Small intestine (tissue), 7 donors: Measurements from ENCODE around the gene IGLON5. TPM values are rescaled to one million over a fixed set of nuclear protein-coding genes. Genes with fewer than 3 reads are reported as not detected.

ENCODE experiments used
- DNase-seq, 2 donors: peaks; one replicate each; pipeline versions ENCODE4 v3.0.0 to v3.0.0-alpha.2; 2013
- FAIRE-seq: peaks from 2 replicates; lab custom pipeline; 2012; peaks lifted over from hg19 to GRCh38; lab: Jason Lieb, UNC
- H3K27ac ChIP-seq, 3 donors: one replicate each; pipeline ENCODE4 v1.5.1; 2013; ENCODE audit warnings: low read length in 2 of 3, mild to moderate bottlenecking in 2 of 3, control low read depth in 1 of 3, inconsistent platforms in 1 of 3, low read depth in 1 of 3, moderate library complexity in 1 of 3
- H3K27me3 ChIP-seq, 3 donors: one replicate each; pipeline ENCODE4 v1.6.1; 2013; ENCODE audit warnings: low read length in 3 of 3, inconsistent platforms in 1 of 3; ENCODE audit not compliant: control insufficient read depth in 3 of 3, insufficient read depth in 3 of 3
- H3K36me3 ChIP-seq, 3 donors: one replicate each; pipeline ENCODE4 v1.6.1; 2013; ENCODE audit warnings: low read length in 3 of 3, inconsistent platforms in 1 of 3, low read depth in 1 of 3, mild to moderate bottlenecking in 1 of 3, moderate library complexity in 1 of 3; ENCODE audit not compliant: control insufficient read depth in 3 of 3, insufficient read depth in 2 of 3
- H3K4me1 ChIP-seq, 3 donors: one replicate each; pipeline ENCODE4 v1.6.1; 2013; ENCODE audit warnings: low read length in 2 of 3, inconsistent platforms in 1 of 3, low read depth in 1 of 3, mild to moderate bottlenecking in 1 of 3, moderate library complexity in 1 of 3; ENCODE audit not compliant: control insufficient read depth in 3 of 3, insufficient read depth in 2 of 3
- H3K4me3 ChIP-seq, 3 donors: one replicate each; pipeline ENCODE4 v1.5.1; 2013; ENCODE audit warnings: low read length in 3 of 3, control low read depth in 1 of 3, inconsistent platforms in 1 of 3, low read depth in 1 of 3, mild to moderate bottlenecking in 1 of 3, moderate library complexity in 1 of 3
- H3K9me3 ChIP-seq, 2 donors: one replicate each; pipeline ENCODE4 v1.6.1; 2013; ENCODE audit warnings: low read depth in 1 of 2, low read length in 1 of 2; ENCODE audit not compliant: control insufficient read depth in 2 of 2, insufficient read depth in 1 of 2
- WGBS, 3 donors: extraction: QIAGEN DNeasy Blood & Tissue Kit; methylation state at CpG; one replicate each; pipeline ENCODE4 v1.1.7; 2013; 5-methylcytosine and 5-hydroxymethylcytosine counted together
- polyA plus RNA-seq, 4 donors: library from polyadenylated mRNA; stranded (reverse) in 3 of 4; unstranded in 1 of 4; fragments of 200-250 nt in 3 of 4; fragments of 120-200 nt in 1 of 4; gene quantifications; one replicate each; pipeline versions ENCODE4 v1.2.1 to v1.2.3, GENCODE V29; 2013
- donor health status: healthy with polysubstance abuse.
- donor health status: control.
- donor health status: control.
- donor health status: Bipolar disorder and iron deficiency.
- donor health status: healthy.

The IGLON5 gene
- polyA plus RNA-seq, 4 donors = 1.1 to 1.3 TPM; not detected in 2

- Histone ChIP-seq H3K27me3 (peaks cover 0 to under 1% (median 0%) of the 10 kb centered on the region in 3 donors), H3K36me3 (no peaks in the 10 kb centered on the region), H3K4me3 (no peak overlapping the region), H3K4me1 (no peaks in the 10 kb centered on the region), H3K9me3 (no peaks in the 10 kb centered on the region), H3K27ac (no peak overlapping the region)
- 14 to 31% (median 19%) methylated on average over 12 to 14 of the region's 14 CpGs for WGBS, 3 donors
- DNase-seq = no peak
- FAIRE-seq = no peak
These were observed 8.8 kb downstream of the IGLON5 start for GRCh38 chr19:51320280-51320657.

DNA sequence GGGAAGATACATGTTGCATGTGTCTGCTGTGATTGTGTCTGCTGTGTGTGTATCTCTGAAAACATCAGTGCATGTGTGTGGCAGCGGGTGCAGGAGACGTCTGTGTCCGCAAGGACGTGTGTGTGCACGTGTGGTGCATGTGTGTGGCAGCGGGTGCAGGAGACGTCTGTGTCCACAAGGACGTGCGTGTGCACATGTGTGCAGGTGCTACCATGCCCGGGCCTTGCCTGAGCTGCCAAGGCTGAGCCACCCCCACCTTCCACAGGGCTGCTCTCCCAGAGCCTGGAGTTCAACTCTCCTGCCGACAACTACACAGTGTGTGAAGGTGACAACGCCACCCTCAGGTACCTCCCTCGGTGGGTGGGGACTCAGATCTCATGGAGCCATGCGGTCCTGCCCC, 10.4 kb downstream of the IGLON5 start:
- WGBS, 3 donors = 61 to 75% (median 65%) methylated on average over 14 of the region's 14 CpGs
- Histone ChIP-seq H3K4me1 (no peaks in the 10 kb centered on the region), H3K27ac (no peak overlapping the region), H3K4me3 (no peak overlapping the region), H3K27me3 (peaks cover 0 to 8% (median 4%) of the 10 kb centered on the region in 3 donors), H3K9me3 (no peaks in the 10 kb centered on the region), H3K36me3 (no peaks in the 10 kb centered on the region)
- DNase-seq (no peak), FAIRE-seq (no peak)

DNA sequence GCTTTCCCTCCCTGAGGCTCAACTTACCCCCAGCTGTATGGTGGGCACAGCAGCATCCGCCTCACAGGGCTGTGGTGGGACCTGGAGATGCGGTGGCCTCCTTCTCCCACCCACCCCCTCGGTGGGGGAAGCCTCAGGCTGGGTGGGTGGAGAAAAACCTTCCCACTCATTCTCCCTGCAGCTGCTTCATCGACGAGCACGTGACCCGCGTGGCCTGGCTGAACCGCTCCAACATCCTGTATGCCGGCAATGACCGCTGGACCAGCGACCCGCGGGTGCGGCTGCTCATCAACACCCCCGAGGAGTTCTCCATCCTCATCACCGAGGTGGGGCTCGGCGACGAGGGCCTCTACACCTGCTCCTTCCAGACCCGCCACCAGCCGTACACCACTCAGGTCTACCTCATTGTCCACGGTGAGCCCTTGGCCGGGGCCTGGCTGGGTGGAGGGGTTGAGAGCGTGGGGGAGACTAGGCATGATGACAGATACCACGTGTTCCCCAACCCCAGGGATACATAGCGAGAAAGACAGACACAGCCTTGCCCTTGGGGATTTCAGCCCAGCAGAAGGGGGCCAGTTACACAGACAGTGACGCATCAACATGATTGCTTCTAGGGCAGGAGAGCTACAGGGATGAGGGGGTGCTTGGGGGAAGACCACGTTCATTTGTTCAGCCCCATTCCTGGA, 12.2 kb downstream of the IGLON5 start:
- H3K36me3 ChIP-seq = no peaks in the 10 kb centered on the region
- 78 to 80% (median 80%) methylated on average over 29 of the region's 29 CpGs for WGBS, 3 donors
- H3K4me3 ChIP-seq = no peak overlapping the region
- H3K4me1 ChIP-seq = peaks cover 0 to 9% (median 0%) of the 10 kb centered on the region in 3 donors
- FAIRE-seq (no peak), DNase-seq (no peak)
- H3K9me3 ChIP-seq = no peaks in the 10 kb centered on the region
- H3K27me3 ChIP-seq = peaks cover 0 to 25% (median 4%) of the 10 kb centered on the region in 3 donors
- H3K27ac ChIP-seq = no peak overlapping the region

DNA sequence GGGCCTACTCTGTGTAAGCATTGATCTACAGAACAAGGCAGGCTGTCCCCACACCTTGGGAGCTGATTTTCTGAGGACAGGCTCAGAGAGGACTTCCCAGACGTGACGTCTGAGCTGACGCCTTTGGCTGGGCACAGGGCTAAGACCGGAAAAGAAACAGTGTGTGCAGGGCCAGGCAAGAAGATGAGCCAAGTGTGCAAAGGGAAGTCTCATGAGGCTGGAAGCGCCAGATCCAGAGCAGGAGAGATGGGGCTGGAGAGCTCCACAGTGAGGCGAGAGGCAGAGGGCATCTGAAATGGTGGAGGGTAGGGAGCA, 12.7 kb downstream of the IGLON5 start:
- Histone ChIP-seq H3K4me1 (peaks cover 0 to 9% (median 0%) of the 10 kb centered on the region in 3 donors), H3K4me3 (no peak overlapping the region), H3K9me3 (no peaks in the 10 kb centered on the region), H3K27ac (no peak overlapping the region), H3K27me3 (peaks cover 0 to 28% (median 4%) of the 10 kb centered on the region in 3 donors), H3K36me3 (no peaks in the 10 kb centered on the region)
- no peak for DNase-seq
- 76 to 80% (median 76%) methylated on average over 6 of the region's 6 CpGs for WGBS, 3 donors
- no peak for FAIRE-seq

- H3K4me1 ChIP-seq = peaks cover 0 to 9% (median 0%) of the 10 kb centered on the region in 3 donors
- no peak overlapping the region for H3K4me3 ChIP-seq
- peaks cover 0 to 28% (median 4%) of the 10 kb centered on the region in 3 donors for H3K27me3 ChIP-seq
- no peak overlapping the region for H3K27ac ChIP-seq
- FAIRE-seq (no peak), DNase-seq (no peak)
- WGBS, 3 donors = 67 to 74% (median 71%) methylated on average over 24 to 26 of the region's 26 CpGs
- H3K36me3 ChIP-seq = no peaks in the 10 kb centered on the region
- no peaks in the 10 kb centered on the region for H3K9me3 ChIP-seq
These were observed 13.9 kb downstream of the IGLON5 start for GRCh38 chr19:51325161-51325976.

DNA sequence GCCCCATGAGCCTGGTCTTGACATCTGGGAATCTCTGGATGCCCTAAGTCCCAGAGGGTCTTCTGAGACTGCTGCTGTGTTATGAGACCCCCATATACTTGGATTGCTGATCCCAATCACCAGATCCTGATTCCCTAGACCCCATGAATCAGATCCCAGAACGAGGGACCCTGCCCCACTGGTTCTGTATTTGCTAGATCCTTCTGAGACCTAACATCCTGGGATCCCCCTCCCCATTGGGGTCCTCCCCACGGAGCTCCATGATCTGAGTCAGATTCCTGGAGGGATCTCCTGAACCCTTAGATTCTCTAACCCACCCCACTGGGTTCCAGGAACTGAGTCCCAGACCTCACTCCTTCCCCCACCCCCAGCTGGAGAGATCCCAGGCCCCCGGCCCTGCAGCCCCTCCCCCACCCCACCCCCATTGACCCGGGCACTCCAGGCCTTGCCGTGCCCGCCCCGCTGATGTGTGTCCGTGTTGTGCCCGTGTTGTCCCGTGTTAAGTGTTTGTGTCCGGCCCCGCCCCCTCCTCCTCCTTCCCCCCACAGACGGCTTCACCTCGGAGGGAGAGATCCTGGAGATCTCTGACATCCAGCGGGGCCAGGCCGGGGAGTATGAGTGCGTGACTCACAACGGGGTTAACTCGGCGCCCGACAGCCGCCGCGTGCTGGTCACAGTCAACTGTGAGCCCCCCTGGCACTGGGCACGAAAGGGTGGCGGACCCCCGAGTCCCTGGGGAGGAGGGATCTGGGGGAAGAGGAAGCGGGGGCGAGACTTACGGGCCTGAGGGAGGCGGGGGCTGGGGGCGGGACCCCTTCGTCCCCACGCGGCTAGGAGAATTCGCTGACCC, 15.0 kb downstream of the IGLON5 start:
- H3K27ac ChIP-seq = no peak overlapping the region
- H3K36me3 ChIP-seq = peaks cover 0 to 2% (median 0%) of the 10 kb centered on the region in 3 donors
- no peak for DNase-seq
- H3K4me1 ChIP-seq = peaks cover 0 to 9% (median 0%) of the 10 kb centered on the region in 3 donors
- no peak for FAIRE-seq
- no peak overlapping the region for H3K4me3 ChIP-seq
- no peaks in the 10 kb centered on the region for H3K9me3 ChIP-seq
- WGBS, 3 donors = 18 to 27% (median 24%) methylated on average over 31 to 36 of the region's 36 CpGs
- peaks cover 0 to 28% (median 4%) of the 10 kb centered on the region in 3 donors for H3K27me3 ChIP-seq

- FAIRE-seq = no peak
- DNase-seq = peak; percentile 53 to 54
- Histone ChIP-seq H3K27me3 (peaks cover 0 to 28% (median 4%) of the 10 kb centered on the region in 3 donors), H3K36me3 (peaks cover 0 to 5% (median 0%) of the 10 kb centered on the region in 3 donors), H3K4me1 (peaks cover 0 to 9% (median 0%) of the 10 kb centered on the region in 3 donors), H3K4me3 (peak overlapping the region in 1 of 3 donors; percentile 21), H3K9me3 (no peaks in the 10 kb centered on the region), H3K27ac (no peak overlapping the region)
- WGBS, 3 donors = 4 to 8% (median 6%) methylated on average over 54 to 75 of the region's 75 CpGs
These were observed 15.9 kb downstream of the IGLON5 start for GRCh38 chr19:51327066-51328001.
